Activated CD8-positive, alpha-beta memory T cell treated with anti-CD3 and anti-CD28 coated beads, Interleukin-2, amount 50 U/mL, for 24 hours (primary cell): Measurements from ENCODE around the gene CPNE2.

Experiments
- DNase-seq: peaks from one replicate; pipeline ENCODE4 v3.0.0-alpha.2; 2020; ENCODE audit errors: extremely low read depth

The CPNE2 gene

DNA sequence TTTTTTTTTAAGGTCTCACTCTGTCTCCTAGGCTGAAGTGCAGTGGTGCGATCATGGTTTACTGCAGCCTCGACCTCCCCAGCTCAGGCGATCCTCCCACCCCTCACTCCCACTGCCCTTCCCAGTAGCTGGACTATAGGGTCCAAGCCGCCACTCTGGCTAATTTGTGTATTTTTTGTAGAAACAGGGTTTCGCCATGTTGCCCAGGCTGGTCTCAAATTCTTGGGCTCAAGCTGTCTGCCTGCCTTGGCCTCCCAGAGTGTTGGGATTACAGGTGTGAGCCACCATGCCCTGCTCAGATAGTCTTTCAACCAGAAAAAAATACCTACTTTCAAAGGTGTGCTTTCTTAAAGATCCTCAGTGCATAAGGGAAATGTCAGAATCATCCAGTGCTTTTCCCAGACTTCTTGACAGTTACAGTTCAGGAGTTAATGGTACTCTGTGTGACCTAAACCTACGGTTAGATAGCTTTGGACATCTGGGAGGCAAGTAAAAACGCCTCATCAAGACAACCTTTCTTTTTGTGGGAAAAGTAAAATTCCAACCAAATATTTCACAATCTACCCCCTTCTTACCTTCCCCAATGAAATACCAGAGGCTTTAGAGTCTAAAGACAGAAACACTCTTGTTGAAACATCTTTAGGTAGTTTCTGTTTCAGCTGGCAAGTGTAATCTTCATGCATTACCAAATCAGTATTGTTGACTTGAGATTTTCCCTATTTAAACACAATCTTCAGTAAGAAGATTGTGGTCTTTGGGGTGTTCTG, 100.5 kb downstream of the CPNE2 start:
- DNase-seq: no peak

DNA sequence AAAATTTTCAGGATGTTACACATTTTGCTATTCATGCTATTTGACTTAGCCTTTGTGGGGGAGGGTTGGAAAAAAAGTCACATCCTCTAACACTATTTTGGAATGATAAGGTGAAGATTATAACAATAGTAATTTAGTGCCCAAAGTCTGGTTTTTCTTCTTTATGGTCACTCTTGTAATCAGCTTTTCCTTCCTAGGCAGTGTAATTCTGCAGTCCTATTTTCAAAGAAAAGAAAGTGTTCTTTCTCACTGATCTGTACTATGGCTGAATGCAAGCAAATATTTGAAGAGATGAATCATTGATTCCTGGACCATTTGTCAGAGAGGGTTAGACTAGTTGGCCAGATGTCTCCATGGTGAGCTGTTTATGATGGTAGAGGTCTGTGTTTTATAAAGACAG, 102.1 kb downstream of the CPNE2 start:
- no peak for DNase-seq

DNA sequence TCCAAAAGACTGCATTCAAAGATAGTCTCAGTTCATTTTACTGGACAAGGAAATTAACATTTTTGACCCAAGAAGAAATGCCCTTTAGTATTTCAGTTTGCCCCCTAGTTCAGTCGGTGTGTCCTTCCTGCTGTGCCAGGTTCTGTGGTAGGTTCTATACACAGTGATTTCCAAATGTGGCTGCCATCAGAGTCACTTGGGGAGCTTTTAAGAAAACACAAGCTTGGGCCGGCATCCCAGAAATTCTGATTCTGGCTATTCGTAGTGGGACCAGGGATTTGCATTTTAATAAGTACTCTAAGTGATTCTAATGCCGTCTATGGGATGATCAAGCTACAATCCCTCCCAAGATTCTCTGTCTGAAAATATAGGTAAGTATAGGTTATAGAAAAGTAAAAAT, 103.9 kb downstream of the CPNE2 start:
- DNase-seq: no peak

DNA sequence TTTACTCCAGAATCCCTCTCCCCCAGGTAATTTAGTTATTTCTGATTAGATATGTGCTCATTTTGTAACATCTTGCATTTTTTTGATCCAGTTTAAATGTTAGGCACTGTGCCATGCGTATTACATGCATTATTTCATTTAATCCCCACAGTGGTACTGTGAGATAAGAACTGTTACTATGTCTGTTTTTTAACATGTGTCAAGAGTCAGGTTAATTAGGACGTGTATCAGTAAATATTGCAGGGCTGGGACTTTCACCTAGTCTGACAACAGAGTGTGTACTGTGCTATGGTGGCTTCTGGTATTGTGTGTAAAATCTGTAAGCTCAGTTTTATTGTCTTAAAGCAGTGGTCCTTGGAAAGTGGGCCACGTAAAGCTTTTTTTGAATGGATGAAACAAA, 104.4 kb downstream of the CPNE2 start:
- DNase-seq: no peak
